ENCODE data around the gene GPAT3.
A peak's percentile ranks its signal among the peaks of the same experiment; 100 is the strongest.
"Not testable (repeated sequence)": the region's sequence is repeated elsewhere in the genome, so short reads cannot be mapped to it uniquely, and the experiment has no call there.

The GPAT3 gene

DNA sequence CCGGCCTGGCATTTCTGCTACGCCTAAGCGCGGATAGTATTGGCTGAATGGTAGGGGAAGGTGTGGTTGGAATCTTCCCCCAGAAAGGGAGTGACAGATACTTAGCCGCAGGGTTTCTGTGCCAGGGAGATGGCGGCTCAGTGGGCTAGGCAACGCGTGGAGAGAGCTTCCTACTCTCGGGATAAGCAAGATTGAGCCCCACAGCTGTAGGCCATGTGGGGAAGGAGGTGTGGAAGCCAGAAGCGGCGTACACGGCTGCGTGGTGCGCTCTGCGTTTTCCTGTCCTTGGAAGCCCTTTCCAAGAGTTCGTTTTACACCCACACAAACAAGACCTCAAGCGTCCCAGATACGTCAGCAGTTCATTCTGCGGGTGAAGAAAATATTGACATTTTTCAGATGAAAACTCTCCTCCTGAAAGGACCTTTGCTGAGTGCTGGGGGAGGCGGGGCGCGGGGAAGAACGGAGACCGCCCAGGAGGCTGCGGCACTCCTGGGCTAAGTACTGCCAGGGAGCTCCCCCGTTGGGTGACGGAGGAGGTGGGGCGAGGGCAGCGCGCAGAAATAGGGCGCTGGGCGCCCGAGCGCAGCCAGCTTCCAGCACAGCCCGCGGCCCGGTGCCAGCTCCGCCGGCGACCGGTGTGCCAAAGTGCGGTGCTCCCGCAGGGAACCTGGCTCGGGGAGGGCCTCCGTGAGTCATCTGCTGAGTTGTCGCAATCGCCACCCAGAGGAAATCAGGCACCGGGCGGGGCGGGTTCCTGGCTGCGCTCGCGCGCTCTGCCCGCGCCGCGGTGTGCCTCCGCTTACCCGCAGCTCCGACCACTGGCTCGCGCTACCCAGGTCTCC, at the start of gene GPAT3:
TSS of gene GPAT3 (plus strand) at position 589 of the 842 bp plus-strand sequence. CDS start 515 bp downstream, outside the sequence.
- no peak for FAIRE-seq

DNA sequence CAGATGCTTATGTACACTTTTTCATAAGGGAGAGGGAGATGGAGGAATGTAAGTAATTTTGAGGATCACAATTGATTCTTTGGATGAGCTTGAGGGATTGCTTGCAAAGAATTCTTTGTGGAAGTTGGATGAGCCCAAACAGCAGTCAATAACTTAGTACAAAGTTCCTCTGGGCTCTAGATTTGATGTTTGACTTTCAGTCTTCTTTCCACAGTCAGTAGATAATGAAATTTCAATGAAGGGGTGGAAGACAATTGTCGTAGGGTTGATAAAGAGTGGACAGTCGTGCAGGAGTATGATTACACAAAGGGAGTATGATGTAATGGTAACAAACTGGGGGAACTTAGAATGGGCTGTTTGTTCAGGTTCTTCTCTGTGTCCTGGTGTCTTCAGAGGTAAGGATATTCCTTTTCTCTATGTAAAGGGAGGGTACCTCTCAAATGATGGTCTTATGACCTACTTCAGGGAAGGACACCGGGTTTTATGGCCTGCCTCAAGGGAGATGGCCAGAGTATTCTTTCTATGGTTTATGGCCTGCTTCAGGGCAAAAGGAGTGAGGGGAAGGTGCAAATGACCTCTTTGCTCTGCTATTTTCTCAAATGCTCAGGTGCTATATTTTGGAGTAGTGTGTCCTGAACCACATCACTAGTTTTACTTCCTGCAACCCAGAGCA, 49.3 kb upstream of the GPAT3 start:
- no peak for FAIRE-seq

GRCh38 chr4:83489711-83490326, 46.1 kb upstream of the GPAT3 start:
- no peak for FAIRE-seq

- FAIRE-seq = peak; percentile 54
Observed at GRCh38 chr4:83490876-83491450, 44.9 kb upstream of the GPAT3 start.

DNA sequence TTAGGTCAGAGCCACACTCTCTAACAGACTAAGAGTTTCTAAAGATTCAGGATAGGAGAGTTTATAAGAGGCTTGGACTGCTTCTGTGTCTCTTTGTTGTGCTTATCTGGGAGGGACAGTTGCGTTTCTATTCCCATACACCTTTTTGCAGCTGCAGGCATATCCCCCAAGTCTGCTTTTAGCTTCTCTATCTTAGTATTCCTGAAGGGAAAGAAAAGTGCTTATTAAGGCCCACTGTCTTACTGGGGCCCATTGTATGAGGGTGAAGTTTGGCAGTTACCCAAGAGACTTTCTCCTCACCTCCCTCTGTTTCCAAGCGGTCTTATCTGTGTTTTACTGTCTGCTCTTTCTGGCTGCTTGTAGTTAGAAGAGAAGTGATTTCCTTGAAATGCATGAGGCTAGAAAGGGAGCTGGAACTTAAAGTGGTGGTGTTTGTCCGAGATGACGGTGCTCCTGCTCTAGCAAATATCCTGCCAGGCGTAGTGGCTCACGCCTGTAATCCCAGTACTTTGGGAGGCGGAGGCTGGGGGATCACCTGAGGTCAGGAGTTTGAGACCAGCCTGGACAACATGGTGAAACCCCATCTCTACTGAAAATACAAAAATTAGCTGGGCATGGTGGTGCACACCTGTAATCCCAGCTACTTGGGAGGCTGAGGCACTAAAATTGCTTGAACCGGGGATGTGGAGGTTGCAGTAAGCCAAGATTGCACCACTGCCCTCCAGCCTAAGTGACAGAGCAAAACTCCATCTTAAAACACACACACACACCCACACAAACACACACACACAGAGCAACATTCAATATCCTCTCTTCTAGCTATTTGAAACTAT, 39.6 kb upstream of the GPAT3 start:
- FAIRE-seq = not testable (repeated sequence)

DNA sequence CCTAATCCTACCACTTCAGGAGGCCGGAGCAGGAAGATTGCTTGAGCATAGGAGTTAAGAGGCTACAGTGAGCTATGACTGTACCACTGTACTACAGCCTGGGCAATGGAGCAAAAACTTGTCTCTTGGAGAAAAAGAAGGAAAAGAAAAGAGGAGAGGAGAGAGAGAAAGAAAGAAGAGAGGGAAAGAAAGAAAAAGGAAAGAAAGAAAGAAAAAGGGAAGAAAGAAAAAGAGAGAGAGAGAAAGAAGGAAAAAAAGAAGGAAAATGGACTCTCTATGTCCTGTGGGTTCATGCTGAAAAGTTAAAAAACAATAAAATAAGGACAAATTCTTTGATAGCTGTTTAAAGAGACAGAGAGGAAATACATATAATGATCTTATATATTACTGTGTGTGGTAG, 37.7 kb upstream of the GPAT3 start:
- no peak for FAIRE-seq

GRCh38 chr4:83501671-83502070, 34.2 kb upstream of the GPAT3 start:
- not testable (repeated sequence) for FAIRE-seq

DNA sequence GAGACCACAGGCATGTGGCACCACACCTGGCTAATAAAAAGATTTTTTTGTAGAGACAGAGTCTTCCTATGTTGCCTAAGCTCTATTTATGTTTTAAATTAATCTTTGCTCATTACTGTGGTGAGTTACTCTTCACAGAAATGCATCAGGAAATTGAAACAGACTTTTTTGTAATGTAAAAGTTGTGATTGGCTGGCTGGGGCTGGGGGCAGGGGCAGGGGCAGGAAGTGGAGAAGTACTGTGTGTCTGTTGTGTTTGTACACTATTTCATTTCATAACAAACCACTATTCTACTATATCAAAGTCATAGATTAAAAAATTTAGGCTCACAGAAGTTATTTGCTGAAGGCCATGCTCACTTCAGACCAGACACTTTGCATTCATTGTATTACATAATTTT, 31.9 kb upstream of the GPAT3 start:
- FAIRE-seq = no peak

DNA sequence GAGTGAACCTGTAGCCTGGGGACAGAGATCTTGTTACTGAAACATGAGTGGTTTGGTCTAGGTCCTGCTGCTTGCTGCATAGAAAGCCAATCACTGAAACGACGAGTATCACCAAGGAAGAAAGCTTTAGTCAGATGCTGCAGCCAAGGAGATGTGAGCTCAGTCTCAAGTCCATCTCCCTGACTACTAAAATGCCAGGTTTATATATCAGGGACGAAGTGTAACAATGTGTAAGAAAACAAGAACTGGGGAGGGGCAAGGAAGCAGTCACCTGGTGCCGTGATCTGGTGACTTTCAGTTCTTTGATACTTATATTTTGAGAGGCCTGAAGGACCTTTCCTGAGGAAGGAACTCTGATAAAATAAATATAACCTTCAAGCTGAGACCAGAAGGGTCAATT, 31.4 kb upstream of the GPAT3 start:
- no peak for FAIRE-seq

- no peak for FAIRE-seq
Observed at GRCh38 chr4:83504996-83505395, 30.9 kb upstream of the GPAT3 start.

GRCh38 chr4:83509156-83509585, 26.7 kb upstream of the GPAT3 start:
- FAIRE-seq = not testable (repeated sequence)

DNA sequence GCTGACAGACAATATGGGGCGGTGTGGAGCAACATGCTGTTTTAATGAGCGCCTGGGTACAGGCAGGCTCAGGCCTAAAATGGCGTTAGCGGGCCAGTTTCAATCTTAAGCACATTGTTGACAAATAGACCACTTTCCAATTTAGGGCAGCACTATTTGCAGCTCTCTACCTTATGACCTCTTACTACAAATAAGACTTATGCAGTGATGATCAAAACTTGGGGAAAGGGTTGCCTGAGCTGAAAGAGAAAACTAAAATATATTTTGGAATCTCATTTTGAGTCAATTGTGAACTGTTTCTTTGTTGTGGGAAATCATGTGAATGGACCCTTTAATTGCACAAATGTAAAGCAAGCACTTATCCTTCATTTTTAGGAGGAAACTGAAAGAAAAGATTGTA, 25.5 kb upstream of the GPAT3 start:
- FAIRE-seq = no peak

DNA sequence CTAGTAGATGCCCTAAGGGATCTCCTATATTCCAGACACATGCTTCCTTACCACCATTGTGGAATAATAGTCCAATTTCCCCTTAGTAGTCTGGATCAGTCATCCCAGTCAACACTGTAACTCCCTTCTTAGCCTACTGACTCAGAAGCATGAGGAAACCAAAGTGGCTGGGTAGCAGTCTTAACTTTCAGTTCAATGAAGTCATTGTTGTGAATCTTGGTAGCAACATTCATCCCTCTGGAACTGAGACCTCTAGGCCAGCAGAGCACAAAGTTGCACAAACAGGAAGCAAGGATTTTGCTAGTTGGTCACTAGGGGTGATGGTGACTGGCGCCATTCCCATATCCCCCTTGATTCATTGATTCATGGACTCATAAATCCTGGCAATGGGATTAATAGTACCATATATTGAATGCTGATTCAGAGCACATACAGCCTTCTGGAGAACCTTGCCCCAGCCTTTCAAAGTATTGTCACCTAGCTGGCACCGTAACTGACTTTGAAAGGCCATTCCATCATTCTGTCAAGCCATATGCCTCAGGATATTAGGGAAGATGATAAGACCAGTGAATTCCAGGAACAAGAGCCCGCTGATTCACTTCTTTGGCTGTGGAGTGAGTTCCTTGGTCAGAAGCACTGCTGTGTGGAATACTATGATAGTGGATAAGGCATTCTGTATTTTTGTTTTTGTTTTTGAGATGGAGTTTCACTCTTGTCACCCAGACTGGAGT, 19.7 kb upstream of the GPAT3 start:
- no peak for FAIRE-seq

GRCh38 chr4:83522239-83522638, 13.7 kb upstream of the GPAT3 start:
- no peak for FAIRE-seq

- FAIRE-seq = no peak
Observed at GRCh38 chr4:83527671-83528070, 8.2 kb upstream of the GPAT3 start.

DNA sequence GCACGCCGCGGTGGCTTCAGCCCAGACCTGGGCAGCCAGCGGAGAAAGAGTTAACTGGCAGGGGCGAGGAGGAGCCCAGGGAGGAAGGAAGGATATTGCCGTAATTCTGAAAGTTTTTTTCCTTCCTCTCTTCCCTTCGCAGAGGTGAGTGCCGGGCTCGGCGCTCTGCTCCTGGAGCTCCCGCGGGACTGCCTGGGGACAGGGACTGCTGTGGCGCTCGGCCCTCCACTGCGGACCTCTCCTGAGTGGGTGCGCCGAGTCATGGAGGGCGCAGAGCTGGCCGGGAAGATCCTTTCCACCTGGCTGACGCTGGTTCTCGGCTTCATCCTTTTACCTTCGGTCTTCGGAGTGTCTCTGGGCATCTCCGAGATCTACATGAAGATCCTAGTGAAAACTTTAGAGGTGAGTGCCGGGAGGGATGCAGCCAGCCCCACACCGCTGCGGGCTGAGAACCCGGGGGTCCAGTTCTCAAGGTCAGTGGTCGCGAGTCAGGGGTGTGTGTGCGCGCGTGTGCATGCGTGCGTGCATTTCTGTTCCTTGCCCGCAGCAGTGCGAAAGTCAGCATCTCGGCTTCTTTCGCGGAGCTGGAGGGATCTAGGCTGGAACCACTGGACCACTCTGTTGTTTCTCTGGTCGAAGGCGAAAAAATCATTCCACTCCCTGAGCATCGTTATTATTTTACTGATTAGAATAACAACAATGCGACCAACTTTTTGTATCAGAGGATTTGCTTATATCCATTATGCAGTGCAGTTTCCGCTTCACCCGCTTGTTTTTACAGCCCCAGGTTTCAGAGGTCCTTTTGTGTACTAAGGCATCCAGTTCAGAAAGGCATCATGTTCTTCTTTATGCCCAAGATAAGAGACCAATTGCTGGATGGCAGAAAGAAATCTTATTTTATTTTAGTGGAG, 709 bp downstream of the GPAT3 start:
- no peak for FAIRE-seq

DNA sequence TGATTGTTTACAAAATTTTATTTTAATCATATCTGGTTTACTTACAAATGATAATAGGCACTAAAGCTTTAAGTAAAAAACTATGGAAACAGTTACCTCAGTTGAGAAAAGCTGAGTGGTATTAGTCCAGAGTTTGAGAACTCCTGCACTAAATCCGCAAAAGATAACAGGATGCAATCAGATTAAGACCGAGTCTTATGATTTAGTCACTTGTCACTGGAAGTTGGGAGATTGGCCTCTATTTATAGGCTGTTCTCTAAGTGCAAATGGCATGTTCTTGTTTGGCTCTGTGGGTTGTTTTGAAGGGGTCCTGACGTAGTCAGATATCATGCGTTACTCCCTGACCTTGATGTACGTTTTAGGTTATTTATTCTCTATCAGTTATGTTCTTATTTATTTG, 6.3 kb downstream of the GPAT3 start:
- no peak for FAIRE-seq

DNA sequence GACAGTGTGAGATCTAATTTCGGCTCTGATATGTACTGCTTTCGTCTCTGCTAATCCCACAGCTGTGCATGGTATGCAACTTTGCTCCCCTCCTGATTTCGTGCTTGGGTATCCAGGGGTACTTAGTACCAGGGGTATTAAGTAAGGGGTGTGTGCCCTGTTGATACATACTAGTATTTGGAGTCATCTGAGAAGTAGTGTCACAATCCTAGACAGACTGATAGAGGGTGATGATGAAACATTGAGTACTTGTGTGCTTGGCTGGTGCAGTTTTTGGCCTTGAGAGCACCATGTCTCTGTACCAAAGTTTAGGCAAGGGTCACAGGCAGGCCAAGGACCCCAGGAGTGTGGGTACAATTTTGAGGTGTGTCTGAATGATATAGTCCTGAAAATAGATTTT, 10.9 kb downstream of the GPAT3 start:
- no peak for FAIRE-seq

DNA sequence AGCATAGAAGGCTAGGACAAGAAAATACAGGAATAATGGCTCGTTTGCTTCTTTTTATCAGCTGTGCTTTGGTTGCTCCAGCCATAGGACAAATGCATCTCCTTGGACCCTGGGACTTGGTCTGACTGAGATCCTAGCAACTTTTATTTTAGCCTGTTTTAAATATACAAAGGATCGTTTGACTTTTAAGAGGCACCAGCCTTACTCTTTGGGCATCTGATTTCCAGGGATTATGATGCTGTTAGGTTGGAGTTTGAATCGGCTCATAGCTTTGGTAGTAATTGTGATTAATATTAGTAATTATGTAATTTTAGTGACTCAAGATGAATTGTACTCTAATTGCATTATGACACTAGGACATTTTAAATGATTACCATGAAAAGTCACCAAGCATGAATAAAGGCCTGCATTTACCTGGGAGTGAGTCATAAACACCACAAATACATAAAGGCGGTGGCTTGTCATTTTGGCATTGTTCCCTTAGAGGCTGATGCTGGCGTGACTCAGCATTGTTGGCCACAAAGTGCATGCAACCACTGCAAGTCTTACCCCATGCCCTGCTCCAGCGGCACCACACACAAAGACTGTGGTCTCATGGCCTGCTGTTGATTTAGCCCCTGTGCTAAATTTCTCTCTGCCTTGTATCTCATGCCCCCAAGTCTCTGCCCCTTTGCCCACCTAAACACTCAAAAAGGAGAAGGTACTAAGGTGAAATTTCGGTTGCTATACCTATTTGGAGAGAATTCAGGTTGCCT, 12.4 kb downstream of the GPAT3 start:
- no peak for FAIRE-seq

DNA sequence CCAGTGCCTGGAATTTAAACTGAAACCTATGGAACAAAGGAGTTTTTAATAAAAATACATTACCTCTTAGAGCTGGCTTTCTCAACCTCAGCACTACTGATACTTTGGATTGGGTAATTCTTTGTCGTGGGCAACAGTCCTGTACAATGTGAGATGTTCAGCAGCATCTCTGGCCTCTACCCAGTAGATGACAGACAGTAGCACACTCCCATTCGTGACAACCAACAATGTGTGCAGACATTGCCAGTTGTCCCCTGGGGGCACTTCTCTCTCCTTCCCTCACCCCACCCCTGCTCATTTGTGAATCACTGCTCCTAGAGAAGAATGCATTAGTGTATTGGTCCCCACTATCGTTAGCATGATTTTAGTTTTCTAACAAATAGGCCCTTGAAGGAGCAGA, 16.2 kb downstream of the GPAT3 start:
- FAIRE-seq = no peak

All from TTC549 (cell line).